H1 (cell line): ENCODE data around the gene CHST13. TPM values are rescaled to one million over a fixed set of nuclear protein-coding genes. Genes with fewer than 3 reads are reported as not detected.

Experiments used
- EP300 ChIP-seq, 2 experiments: IDR thresholded peaks; 1 replicate in 1 of 2; 2 replicates in 1 of 2; pipeline ENCODE4 v1.6.1; 2011 to 2012; ENCODE audit warnings: low read depth in 2 of 2, low read length in 2 of 2, mild to moderate bottlenecking in 2 of 2, borderline replicate concordance in 1 of 2, inconsistent platforms in 1 of 2, moderate library complexity in 1 of 2
- GTF2F1 ChIP-seq: IDR thresholded peaks from 2 replicates; pipeline ENCODE4 v1.6.1; 2012; ENCODE audit warnings: low read depth, low read length, improper control_type of control experiment, borderline replicate concordance
- SRF ChIP-seq: IDR thresholded peaks from 2 replicates; pipeline ENCODE4 v1.6.1; 2011; ENCODE audit warnings: mild to moderate bottlenecking, low read depth, low read length, moderate library complexity
- YY1 ChIP-seq: IDR thresholded peaks from 2 replicates; pipeline ENCODE4 v1.6.1; 2011; ENCODE audit warnings: low read depth, mild to moderate bottlenecking, low read length
- ZNF274 ChIP-seq: IDR thresholded peaks from 2 replicates; pipeline ENCODE4 v1.7.0; 2012; ENCODE audit warnings: low read length, borderline replicate concordance; ENCODE audit errors: extremely low read depth
- polyA plus RNA-seq, 7 experiments: library from polyadenylated mRNA; depleted of rRNA in 3 of 7; stranded (reverse) in 5 of 7; unstranded in 2 of 7; fragments of >200 nt in 5 of 7; fragments of 200-250 nt in 2 of 7; gene quantifications; 1 replicate in 5 of 7; 2 replicates in 1 of 7; 4 replicates in 1 of 7; pipeline versions ENCODE4 v1.2.1 to v1.2.3, GENCODE V29; 2011 to 2013; ENCODE audit warnings: missing spikeins in 2 of 7, mixed read lengths in 2 of 7
- total RNA-seq: library from RNA; stranded (reverse); fragmentation: NEBNext Ultra II Directional; extraction: Animal tissue kit (Norgen Biotek cat#: 25700); gene quantifications from 2 replicates; pipeline ENCODE4 v1.2.1, GENCODE V29; 2021
- TF ChIP-seq, protein P1 (sequence below): IDR thresholded peaks from 2 replicates; pipeline ENCODE4 v1.6.1; 2011; ENCODE audit warnings: low read length, improper control_type of control experiment

CHST13 gene
- total and polyA plus RNA-seq, 2 of the 8 experiments (the other 6 are each of a cell fraction or from before 2014, with no cell fraction given), result 5.4 to 11.7 TPM

- TF ChIP-seq GTF2F1, result no peak
- TF ChIP-seq SRF, result no peak
- no peak for TF ChIP-seq ZNF274
- TF ChIP-seq, protein P1, sequence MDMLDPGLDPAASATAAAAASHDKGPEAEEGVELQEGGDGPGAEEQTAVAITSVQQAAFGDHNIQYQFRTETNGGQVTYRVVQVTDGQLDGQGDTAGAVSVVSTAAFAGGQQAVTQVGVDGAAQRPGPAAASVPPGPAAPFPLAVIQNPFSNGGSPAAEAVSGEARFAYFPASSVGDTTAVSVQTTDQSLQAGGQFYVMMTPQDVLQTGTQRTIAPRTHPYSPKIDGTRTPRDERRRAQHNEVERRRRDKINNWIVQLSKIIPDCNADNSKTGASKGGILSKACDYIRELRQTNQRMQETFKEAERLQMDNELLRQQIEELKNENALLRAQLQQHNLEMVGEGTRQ, result no peak
- TF ChIP-seq EP300 (IDR thresholded peaks at IDR 0.05; ENCODE audit: borderline replicate concordance in 1 of 2, low read depth in 2 of 2, low read length in 2 of 2), result no peak
- TF ChIP-seq YY1, result no peak
These were observed 8.8 kb upstream of the CHST13 start (continued) for GRCh38 chr3:126515066-126515706.
